ENCODE measurements around the gene HOXA13.

Gene HOXA13

DNA sequence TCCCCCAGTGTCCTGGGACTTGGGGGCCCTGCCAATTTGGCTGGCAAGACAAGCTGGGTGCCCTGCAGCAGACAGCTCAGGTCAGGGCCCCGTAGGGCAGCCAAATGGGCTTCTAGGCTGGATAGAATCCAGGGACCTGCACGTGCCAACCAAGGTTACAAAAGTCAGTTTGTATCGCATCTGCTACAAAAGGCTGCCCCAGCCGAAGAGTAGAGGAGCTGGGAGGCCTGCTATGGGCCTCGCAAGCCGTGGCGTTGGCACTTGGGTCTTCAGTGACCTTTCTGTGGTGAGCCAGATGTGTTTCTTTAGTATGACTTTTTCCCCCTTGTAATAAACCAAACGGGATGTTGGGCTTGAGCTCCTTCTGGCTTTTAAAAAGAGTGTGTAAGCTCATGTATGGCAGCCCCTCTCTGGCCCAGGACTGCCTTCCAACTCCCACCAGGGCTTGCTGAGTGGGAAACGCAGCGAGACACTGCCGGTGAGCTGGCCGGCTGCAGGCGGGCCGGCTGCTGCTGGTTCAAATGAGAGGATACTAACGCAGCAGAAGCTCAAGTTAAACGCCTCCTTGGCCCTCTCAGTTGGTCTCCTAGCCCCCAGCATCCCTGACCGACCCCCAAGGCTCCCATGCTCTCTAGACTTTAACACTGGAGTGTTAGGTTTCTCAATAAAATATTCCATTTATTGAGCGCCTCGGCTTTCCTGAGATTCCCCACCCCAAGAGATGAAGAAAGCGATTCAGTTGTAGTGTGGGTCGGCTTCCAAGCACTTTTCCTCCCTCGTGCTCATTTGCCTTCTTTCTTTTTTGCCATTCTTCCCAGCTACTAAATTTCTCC is 22.7 kb downstream of the HOXA13 start:
- DNase-seq: peak; percentile 21 to 67
- Histone ChIP-seq H3K4me3 (peak overlapping the region; percentile 19 to 45), H3K27ac (peak overlapping the region; percentile 96 to 97)

DNA sequence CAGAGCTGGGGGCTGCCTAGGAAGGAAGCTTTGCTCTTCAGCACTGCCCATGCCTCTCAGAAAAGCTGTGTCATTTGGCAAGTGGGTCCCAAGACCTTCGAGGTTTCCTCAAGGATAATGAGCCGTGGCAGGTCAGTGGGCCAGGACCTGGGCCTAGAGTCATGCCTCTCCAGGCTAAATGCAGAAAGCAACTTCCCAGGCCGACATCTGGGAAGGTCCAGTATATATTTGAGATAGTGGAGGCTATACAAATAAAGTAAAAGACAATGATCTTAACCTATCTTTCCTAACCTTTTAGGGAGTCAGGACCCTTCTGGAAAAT is 23.4 kb downstream of the HOXA13 start:
- intact Hi-C loops (cut with DNase I; ENCODE audit: low total_unique reads): no loop called here
- H3K27me3 ChIP-seq: peaks cover 0 to 23% of the 10 kb centered on the region in 2 donors

More for the DNA sequence above, 22.7 kb downstream of the HOXA13 start:
- TF ChIP-seq, protein P1, sequence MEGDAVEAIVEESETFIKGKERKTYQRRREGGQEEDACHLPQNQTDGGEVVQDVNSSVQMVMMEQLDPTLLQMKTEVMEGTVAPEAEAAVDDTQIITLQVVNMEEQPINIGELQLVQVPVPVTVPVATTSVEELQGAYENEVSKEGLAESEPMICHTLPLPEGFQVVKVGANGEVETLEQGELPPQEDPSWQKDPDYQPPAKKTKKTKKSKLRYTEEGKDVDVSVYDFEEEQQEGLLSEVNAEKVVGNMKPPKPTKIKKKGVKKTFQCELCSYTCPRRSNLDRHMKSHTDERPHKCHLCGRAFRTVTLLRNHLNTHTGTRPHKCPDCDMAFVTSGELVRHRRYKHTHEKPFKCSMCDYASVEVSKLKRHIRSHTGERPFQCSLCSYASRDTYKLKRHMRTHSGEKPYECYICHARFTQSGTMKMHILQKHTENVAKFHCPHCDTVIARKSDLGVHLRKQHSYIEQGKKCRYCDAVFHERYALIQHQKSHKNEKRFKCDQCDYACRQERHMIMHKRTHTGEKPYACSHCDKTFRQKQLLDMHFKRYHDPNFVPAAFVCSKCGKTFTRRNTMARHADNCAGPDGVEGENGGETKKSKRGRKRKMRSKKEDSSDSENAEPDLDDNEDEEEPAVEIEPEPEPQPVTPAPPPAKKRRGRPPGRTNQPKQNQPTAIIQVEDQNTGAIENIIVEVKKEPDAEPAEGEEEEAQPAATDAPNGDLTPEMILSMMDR (IDR thresholded peaks at IDR 0.05): no peak
- Histone ChIP-seq H3K36me3 (no peaks in the 10 kb centered on the region), H3K4me1 (peaks cover 0 to 39% (median 14%) of the 10 kb centered on the region in 4 donors), H3K9me3 (no peaks in the 10 kb centered on the region), H3K27me3 (peaks cover 0 to 30% of the 10 kb centered on the region in 2 donors)
- intact Hi-C loops (cut with DNase I; ENCODE audit: low total_unique reads): no loop called here

DNA sequence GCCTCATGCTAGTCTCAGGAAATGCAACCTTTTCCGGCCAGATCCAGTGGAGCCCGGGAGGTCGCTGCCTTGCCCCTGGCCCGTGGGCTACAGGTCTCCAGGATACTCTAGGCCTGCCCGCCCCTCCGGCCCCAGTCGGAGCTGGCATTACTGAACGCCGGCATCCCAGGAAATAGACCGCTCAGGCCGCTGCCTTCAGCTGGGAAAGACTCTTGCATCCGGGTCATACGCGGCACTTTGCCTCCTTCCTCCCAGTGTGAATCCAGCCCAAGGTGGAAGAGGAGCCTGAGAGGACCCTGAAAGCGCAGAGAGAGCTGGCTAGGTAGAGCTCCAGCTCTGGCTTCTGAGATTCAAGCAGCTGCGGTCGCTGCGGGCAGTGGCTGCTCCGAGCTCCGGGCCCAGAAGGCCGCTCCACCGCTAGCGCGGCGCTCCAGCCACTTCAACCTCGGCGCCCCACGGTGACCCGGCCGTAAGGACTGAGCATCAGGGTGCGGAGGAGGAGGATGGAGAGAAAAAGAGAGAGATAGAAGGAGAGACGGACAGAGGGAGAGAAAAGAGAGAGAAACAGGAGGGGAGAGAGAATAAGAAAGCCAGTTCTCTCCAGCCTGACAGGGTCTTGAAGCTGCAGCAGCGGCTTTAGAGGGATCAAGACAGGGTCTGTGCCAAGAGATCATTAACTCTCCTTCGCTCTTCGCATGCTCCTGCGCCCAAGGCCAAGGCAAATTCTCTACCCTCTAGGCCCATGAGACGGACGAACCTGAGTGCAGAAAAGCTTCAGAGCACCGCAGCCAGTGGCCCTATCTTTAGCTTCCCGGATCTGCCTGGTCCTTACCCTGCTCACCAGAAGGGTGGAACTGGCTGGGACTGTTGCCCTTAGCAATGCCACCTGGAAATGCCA is 24.0 kb downstream of the HOXA13 start:
- peak overlapping the region; percentile 96 to 97 for H3K27ac ChIP-seq
- peak overlapping the region; percentile 68 to 91 for H3K4me3 ChIP-seq

More for the DNA sequence above, 23.4 kb downstream of the HOXA13 start:
- TF ChIP-seq, protein P1 (IDR thresholded peaks at IDR 0.05): no peak
- H3K4me3 ChIP-seq: peak overlapping the region; percentile 68 to 91
- H3K36me3 ChIP-seq: no peaks in the 10 kb centered on the region
- peak in 1 of 2 donors; percentile 21 for DNase-seq
- H3K9me3 ChIP-seq: no peaks in the 10 kb centered on the region
- H3K27ac ChIP-seq: peak overlapping the region; percentile 96 to 97
- peaks cover 0 to 39% (median 14%) of the 10 kb centered on the region in 4 donors for H3K4me1 ChIP-seq

DNA sequence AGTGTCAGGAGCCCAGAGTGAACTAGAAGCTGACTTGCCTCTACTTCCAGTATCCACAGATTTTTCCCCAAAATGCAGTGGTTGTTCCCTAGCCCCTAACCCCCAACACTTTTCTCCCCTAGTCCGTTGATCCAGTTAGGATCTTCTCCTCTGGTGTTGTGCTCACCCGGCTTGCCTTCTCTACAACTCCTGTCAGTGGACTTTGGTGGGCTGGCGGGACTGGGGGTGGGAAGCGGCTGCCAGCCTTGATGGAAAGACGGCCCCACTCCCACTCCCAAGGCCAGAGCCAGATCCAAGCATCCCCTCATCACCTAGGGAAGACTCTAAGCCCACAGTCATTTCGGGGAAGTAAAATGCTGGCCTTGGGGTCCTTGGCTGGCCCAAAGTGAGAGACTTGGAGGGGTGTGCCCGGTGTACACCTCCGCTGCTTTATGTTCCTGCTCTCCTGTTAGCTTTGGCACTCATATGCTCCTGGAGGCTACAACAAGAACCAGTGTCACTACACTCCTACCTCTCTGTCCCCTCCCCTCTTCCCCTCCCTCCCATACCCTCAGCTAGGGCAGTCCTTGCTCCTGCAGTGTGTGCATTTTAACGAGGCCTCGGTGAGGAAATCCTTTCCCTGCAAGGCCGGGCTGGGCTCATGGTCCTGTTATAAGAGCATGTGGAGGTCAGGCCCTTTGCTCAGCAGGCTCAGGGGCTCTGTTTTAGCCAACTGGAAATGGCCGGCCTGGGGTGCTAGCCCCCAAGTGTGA is 24.8 kb downstream of the HOXA13 start:
- no peaks in the 10 kb centered on the region for H3K36me3 ChIP-seq
- H3K27me3 ChIP-seq: peaks cover 0 to 9% of the 10 kb centered on the region in 2 donors
- peak overlapping the region; percentile 68 to 91 for H3K4me3 ChIP-seq
- peak overlapping the region; percentile 96 to 97 for H3K27ac ChIP-seq
- peak; percentile 37 to 76 for DNase-seq
- peaks cover 0 to 37% (median 14%) of the 10 kb centered on the region in 4 donors for H3K4me1 ChIP-seq
- H3K9me3 ChIP-seq: no peaks in the 10 kb centered on the region
- TF ChIP-seq, protein P1 (IDR thresholded peaks at IDR 0.05): no peak
- intact Hi-C loops (cut with DNase I; ENCODE audit: low total_unique reads): loop anchor here (5.0 kb wide), 1 partner anchor 978 kb away; no protein-coding TSS in a partner anchor

More for the DNA sequence above, 24.0 kb downstream of the HOXA13 start:
- Histone ChIP-seq H3K27me3 (peaks cover 0 to 17% of the 10 kb centered on the region in 2 donors), H3K4me1 (peaks cover 0 to 39% (median 14%) of the 10 kb centered on the region in 4 donors), H3K9me3 (no peaks in the 10 kb centered on the region), H3K36me3 (no peaks in the 10 kb centered on the region)
- TF ChIP-seq, protein P1 (IDR thresholded peaks at IDR 0.05): no peak
- intact Hi-C loops (cut with DNase I; ENCODE audit: low total_unique reads): no loop called here
- DNase-seq: peak; percentile 22 to 67
